Neural cell (in vitro differentiated cells): ENCODE data around the gene P4HA2.

ENCODE experiments used
- CTCF ChIP-seq: fragments of 450-650 bp; IDR thresholded peaks from 2 replicates; pipeline ENCODE4 v1.5.1; 2014; ENCODE audit warnings: antibody characterized with exemption, mild to moderate bottlenecking, moderate library complexity; ENCODE audit not compliant: poor library complexity, severe bottlenecking
- EP300 ChIP-seq: fragments of 450-650 bp; conservative IDR thresholded peaks from 2 replicates; pipeline ENCODE4 v1.6.1; 2014; ENCODE audit warnings: antibody characterized with exemption, mild to moderate bottlenecking, moderate library complexity; ENCODE audit not compliant: poor library complexity, severe bottlenecking
- EZH2 ChIP-seq: fragments of 200-600, 300-800 bp; shearing (Covaris generic), sonication (generic); IDR thresholded peaks from 2 replicates; pipeline ENCODE4 v1.6.1; 2014; ENCODE audit warnings: antibody characterized with exemption, low read length, borderline replicate concordance, mild to moderate bottlenecking; ENCODE audit not compliant: insufficient read depth, poor library complexity, severe bottlenecking
- REST ChIP-seq: IDR thresholded peaks from 2 replicates; pipeline ENCODE4 v1.6.1; 2012; ENCODE audit warnings: borderline replicate concordance

- TF ChIP-seq CTCF (no peak), EP300 (no peak), EZH2 (no peak), REST (no peak)
Measured at GRCh38 chr5:132233081-132233480, 5.4 kb upstream of the P4HA2 start.
